GM12891 (cell line): ENCODE measurements around the gene SLC29A1.

Experiments
- PAX5 ChIP-seq: IDR thresholded peaks from 2 replicates; pipeline ENCODE4 v1.6.1; 2011; ENCODE audit warnings: low read length, moderate library complexity, mild to moderate bottlenecking; ENCODE audit not compliant: insufficient read depth, severe bottlenecking
- POLR2A ChIP-seq: IDR thresholded peaks from 2 replicates; pipeline ENCODE4 v1.6.1; 2011; ENCODE audit warnings: low read depth, low read length, control low read depth
- POLR2AphosphoS5 ChIP-seq: IDR thresholded peaks from 2 replicates; pipeline ENCODE4 v1.6.1; 2011; ENCODE audit warnings: low read depth, low read length, control low read depth
- POU2F2 ChIP-seq: IDR thresholded peaks from 2 replicates; pipeline ENCODE4 v1.6.1; 2011; ENCODE audit warnings: low read depth, mild to moderate bottlenecking, control low read depth, low read length, moderate library complexity
- SPI1 ChIP-seq: IDR thresholded peaks from 2 replicates; pipeline ENCODE4 v1.6.1; 2011; ENCODE audit warnings: low read depth, low read length, control low read depth
- TAF1 ChIP-seq: IDR thresholded peaks from 2 replicates; pipeline ENCODE4 v1.6.1; 2011; ENCODE audit warnings: low read depth, low read length, control low read depth

DNA sequence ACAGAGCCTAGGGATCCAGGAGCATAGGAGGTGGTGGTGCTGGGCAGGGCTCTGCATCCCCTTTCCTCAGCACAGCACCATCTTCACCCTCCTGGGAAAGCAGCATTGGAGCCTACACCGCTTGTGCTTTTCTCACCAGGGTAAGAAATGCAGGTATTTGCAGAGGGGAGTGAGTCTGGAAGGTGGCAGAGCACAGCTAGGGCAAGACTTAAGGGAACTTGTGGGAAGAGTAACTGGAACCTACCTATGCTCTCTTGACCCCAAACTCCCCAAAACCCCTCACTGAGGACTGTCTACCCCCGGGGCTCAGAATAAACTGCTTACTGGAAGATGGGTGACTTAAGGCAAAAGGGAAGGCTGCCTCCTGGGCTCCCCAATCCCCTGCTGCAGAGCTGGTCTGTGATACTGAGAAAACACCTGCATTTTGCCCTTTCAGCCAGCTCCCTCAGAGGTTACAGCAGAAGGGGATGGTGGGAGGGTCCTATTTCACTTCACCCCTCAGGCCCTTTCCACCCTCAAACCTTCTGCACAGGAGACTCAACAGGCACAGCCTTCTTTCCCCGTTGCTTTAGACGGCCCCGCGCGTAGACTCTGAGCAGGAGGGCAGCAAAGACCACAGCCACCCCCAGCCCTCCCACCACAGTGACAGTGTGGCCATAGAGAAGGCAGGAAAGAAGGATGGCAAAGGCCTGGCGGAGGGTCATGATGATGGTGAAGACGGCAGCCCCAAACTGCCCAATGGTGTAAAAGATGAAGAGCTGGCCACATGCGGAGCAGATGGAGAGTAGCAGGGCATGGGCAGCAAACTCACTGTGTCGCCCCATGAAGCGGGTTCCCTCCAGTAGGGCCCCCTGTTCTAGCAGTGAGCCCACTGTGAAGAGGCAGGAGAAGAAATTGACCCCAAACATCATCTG, 31.1 kb downstream of the SLC29A1 start:
- 0 out of 2 replicates have a peak, but pooled peaks have one; percentile 35 for TF ChIP-seq TAF1
- TF ChIP-seq POLR2AphosphoS5, result 0 out of 2 replicates have a peak, but pooled peaks have one; percentile 5
- TF ChIP-seq POLR2A, result peak; percentile 65
- TF ChIP-seq POU2F2, result peak; percentile 55
- TF ChIP-seq SPI1, result no peak
- TF ChIP-seq PAX5, result no peak
